ENCODE data around the gene KLHDC3. TPM values are rescaled to one million over a fixed set of nuclear protein-coding genes. Genes with fewer than 3 reads are reported as not detected.

KLHDC3 gene
- total and polyA plus RNA-seq, 2 of the 13 experiments (the other 11 are each of a cell fraction or from before 2014, with no cell fraction given), result 78.3 to 91.5 TPM

DNA sequence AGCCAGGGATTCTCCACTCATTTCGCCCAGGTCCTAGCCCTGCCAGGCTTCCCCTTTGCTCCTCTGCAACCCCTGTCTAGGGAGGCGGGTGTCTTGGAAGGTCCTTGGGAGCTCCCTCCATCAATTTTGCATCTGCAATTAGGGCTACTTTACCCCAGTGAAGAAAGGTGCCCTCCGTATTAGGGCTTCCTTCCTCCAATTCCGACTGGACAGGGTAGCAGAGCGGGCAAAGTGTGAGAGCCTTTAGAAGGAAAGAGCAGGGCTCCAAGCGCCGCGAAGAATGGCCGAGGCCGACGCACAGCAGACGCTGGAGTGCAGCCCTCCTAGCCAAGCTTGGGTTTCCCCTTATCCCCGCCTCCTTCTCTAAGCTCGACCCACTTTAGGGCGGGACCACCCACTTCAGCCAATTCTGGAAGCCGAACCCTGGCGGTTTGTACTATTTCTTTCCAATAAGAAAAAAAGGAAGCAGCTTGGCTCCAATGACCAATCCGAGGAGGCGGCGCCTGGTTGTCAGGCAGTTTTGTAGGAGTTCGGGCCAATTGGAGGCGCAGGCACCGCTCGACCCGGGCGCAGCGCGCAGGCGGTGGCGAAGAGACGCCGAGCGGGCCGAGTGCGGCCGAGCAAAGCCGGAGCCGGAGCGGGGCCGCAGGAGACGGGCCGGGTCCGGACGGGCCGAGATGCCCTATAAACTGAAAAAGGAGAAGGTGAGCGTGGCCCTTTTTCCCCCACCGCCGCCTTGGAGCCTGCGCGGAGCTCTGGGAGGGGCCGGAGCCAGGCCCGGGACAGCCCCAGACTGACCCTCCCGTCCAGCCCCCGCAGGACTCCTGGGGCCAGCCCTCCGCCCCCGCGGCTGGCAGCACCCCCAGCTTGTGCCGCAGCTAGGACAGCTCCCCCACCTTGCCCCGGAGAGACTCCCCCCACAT, 29.8 kb upstream of the KLHDC3 start, which contains the start of gene PPP2R5D (continued):
- TF ChIP-seq CSRNP1 (CRISPR knock-in tag; IDR thresholded peaks at IDR 0.05), result peak; percentile 87
- no peak for TF ChIP-seq ZNF549 (CRISPR knock-in tag; IDR thresholded peaks at IDR 0.05)
- TF ChIP-seq HMGXB4 (CRISPR knock-in tag; IDR thresholded peaks at IDR 0.05; ENCODE audit: borderline replicate concordance in 1 of 2, low read depth in 1 of 2), result peak; percentile 44 to 53; a peak in 3 of 4 replicates
- 0 out of 2 replicates have a peak, but pooled peaks have one; percentile 35 for TF ChIP-seq ZZZ3 (CRISPR knock-in tag; IDR thresholded peaks at IDR 0.05; ENCODE audit: borderline replicate concordance)
- TF ChIP-seq MED8 (CRISPR knock-in tag; IDR thresholded peaks at IDR 0.05; ENCODE audit: insufficient replicate concordance), result peak; percentile 86
- no peak; the same call in 1 of the 2 replicates for TF ChIP-seq ZNF605 (CRISPR knock-in tag; IDR thresholded peaks at IDR 0.05)
- TF ChIP-seq ZNF563 (CRISPR knock-in tag; IDR thresholded peaks at IDR 0.05), result peak; percentile 61
- TF ChIP-seq, protein P1, sequence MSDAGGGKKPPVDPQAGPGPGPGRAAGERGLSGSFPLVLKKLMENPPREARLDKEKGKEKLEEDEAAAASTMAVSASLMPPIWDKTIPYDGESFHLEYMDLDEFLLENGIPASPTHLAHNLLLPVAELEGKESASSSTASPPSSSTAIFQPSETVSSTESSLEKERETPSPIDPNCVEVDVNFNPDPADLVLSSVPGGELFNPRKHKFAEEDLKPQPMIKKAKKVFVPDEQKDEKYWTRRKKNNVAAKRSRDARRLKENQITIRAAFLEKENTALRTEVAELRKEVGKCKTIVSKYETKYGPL (CRISPR knock-in tag; IDR thresholded peaks at IDR 0.05), result 0 out of 2 replicates have a peak, but pooled peaks have one; percentile 28
- peak; percentile 73 for TF ChIP-seq NR0B2 (CRISPR knock-in tag; IDR thresholded peaks at IDR 0.05)
- TF ChIP-seq ZSCAN21 (CRISPR knock-in tag; IDR thresholded peaks at IDR 0.05; ENCODE audit: borderline replicate concordance), result no peak
- no peak for TF ChIP-seq KDM1A (CRISPR knock-in tag; IDR thresholded peaks at IDR 0.05)
- TF ChIP-seq ZNF446 (CRISPR knock-in tag; IDR thresholded peaks at IDR 0.05), result peak; percentile 59
- no peak for TF ChIP-seq ZNF510 (CRISPR knock-in tag; IDR thresholded peaks at IDR 0.05; ENCODE audit: low read depth)
- peak; percentile 72 for TF ChIP-seq YY1 (IDR thresholded peaks at IDR 0.05; ENCODE audit: insufficient read depth, insufficient replicate concordance, low read depth, low read length)
- TF ChIP-seq ZBTB43 (CRISPR knock-in tag; conservative IDR thresholded peaks at IDR 0.05), result peak; percentile 84; the same call in 1 of the 2 replicates
- TF ChIP-seq, protein P2, sequence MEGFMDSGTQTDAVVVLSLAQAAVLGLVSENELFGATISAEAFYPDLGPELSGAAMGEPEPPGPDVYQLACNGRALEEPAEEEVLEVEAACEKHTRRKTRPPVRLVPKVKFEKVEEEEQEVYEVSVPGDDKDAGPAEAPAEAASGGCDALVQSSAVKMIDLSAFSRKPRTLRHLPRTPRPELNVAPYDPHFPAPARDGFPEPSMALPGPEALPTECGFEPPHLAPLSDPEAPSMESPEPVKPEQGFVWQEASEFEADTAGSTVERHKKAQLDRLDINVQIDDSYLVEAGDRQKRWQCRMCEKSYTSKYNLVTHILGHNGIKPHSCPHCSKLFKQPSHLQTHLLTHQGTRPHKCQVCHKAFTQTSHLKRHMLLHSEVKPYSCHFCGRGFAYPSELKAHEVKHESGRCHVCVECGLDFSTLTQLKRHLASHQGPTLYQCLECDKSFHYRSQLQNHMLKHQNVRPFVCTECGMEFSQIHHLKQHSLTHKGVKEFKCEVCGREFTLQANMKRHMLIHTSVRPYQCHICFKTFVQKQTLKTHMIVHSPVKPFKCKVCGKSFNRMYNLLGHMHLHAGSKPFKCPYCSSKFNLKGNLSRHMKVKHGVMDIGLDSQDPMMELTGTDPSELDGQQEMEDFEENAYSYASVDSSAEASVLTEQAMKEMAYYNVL (CRISPR knock-in tag; IDR thresholded peaks at IDR 0.05; ENCODE audit: borderline replicate concordance), result peak; percentile 65; the same call in 1 of the 2 replicates
- no peak; the same call in 1 of the 2 replicates for TF ChIP-seq GATAD1 (CRISPR knock-in tag; IDR thresholded peaks at IDR 0.05)
- TF ChIP-seq PITX1 (CRISPR knock-in tag; IDR thresholded peaks at IDR 0.05), result peak; percentile 29; the same call in 1 of the 2 replicates
- no peak for TF ChIP-seq SRSF4 (IDR thresholded peaks at IDR 0.05; ENCODE audit: low read depth, low read length, poor library complexity, severe bottlenecking)
